BJ (cell line): Measurements from ENCODE around the gene ARSB. TPM values are rescaled to one million over a fixed set of nuclear protein-coding genes. Genes with fewer than 3 reads are reported as not detected.

Experiments used
- CTCF ChIA-PET: fragments of 350-600 bp; formaldehyde crosslinking; extraction: SDS; loops from one replicate; lab custom pipeline; 2021; ENCODE audit warnings: antibody characterized with exemption, inconsistent platforms; lab: Yijun Ruan, JAX
- POLR2A ChIA-PET: fragments of 300-600 bp; sonication (Branson Sonifier 250); formaldehyde crosslinking; extraction: SDS; loops from one replicate; lab custom pipeline; 2021; ENCODE audit warnings: antibody characterized with exemption; lab: Charles Lee
- DNase-seq: peaks from one replicate; pipeline ENCODE4 v3.0.0-alpha.2; 2011; ENCODE audit warnings: low read depth
- H3K27me3 ChIP-seq: 2 replicates; pipeline ENCODE4 v1.6.0; 2011; ENCODE audit warnings: low read length; ENCODE audit not compliant: control insufficient read depth, insufficient read depth
- H3K36me3 ChIP-seq: 2 replicates; pipeline ENCODE4 v1.5.1; 2011; ENCODE audit warnings: low read length; ENCODE audit not compliant: control insufficient read depth, insufficient read depth
- H3K4me3 ChIP-seq: 2 replicates; pipeline ENCODE4 v1.5.1; 2011; ENCODE audit warnings: low read depth, mild to moderate bottlenecking, control low read depth, low read length
- CTCF ChIP-seq: IDR thresholded peaks from 2 replicates; pipeline ENCODE4 v1.5.1; 2011; ENCODE audit warnings: low read depth, mild to moderate bottlenecking, control low read depth, inconsistent platforms, low read length, moderate library complexity; ENCODE audit not compliant: insufficient read depth
- polyA plus RNA-seq: library from polyadenylated mRNA; depleted of rRNA; stranded (reverse); fragments of >200 nt; gene quantifications from 2 replicates; pipeline ENCODE4 v1.2.3, GENCODE V29; 2011

Gene ARSB
- polyA plus RNA-seq, 1 experiment, result 26.7 TPM

GRCh38 chr5:78792345-78793055, 192.6 kb downstream of the ARSB start:
- no peaks in the 10 kb centered on the region for H3K27me3 ChIP-seq
- POLR2A ChIA-PET, result no interaction called here
- CTCF ChIA-PET, result no interaction called here
- no peak overlapping the region for H3K4me3 ChIP-seq
- DNase-seq, result no peak
- TF ChIP-seq CTCF, result no peak
- no peaks in the 10 kb centered on the region for H3K36me3 ChIP-seq

- ChIA-PET CTCF (no interaction called here), POLR2A (no interaction called here)
- no peak for DNase-seq
- no peaks in the 10 kb centered on the region for H3K27me3 ChIP-seq
- TF ChIP-seq CTCF, result no peak
- no peak overlapping the region for H3K4me3 ChIP-seq
- no peaks in the 10 kb centered on the region for H3K36me3 ChIP-seq
Measured at GRCh38 chr5:78791501-78792100, 193.5 kb downstream of the ARSB start.

GRCh38 chr5:78787783-78788182, 197.3 kb downstream of the ARSB start:
- ChIA-PET POLR2A (no interaction called here), CTCF (no interaction called here)
- Histone ChIP-seq H3K27me3 (no peaks in the 10 kb centered on the region), H3K4me3 (no peak overlapping the region), H3K36me3 (no peaks in the 10 kb centered on the region)
- TF ChIP-seq CTCF, result no peak
- no peak for DNase-seq

- no peak for DNase-seq
- TF ChIP-seq CTCF, result no peak
- Histone ChIP-seq H3K4me3 (no peak overlapping the region), H3K36me3 (no peaks in the 10 kb centered on the region), H3K27me3 (no peaks in the 10 kb centered on the region)
- POLR2A ChIA-PET, result no interaction called here
- CTCF ChIA-PET, result no interaction called here
Measured at GRCh38 chr5:78785454-78785853, 199.7 kb downstream of the ARSB start.

GRCh38 chr5:78783434-78784130, 201.5 kb downstream of the ARSB start:
- ChIA-PET POLR2A (no interaction called here), CTCF (interaction anchor here (1.6 kb wide), 1 partner anchor 12 kb away, joined by 6 read pairs; no protein-coding TSS in a partner anchor)
- H3K36me3 ChIP-seq, result no peaks in the 10 kb centered on the region
- H3K4me3 ChIP-seq, result no peak overlapping the region
- TF ChIP-seq CTCF, result no peak
- no peak for DNase-seq
- H3K27me3 ChIP-seq, result no peaks in the 10 kb centered on the region
